Ammon's horn (tissue), 1 donor: ENCODE results near the gene LCE1C.
A peak's percentile ranks its signal among the peaks of the same experiment; 100 is the strongest.

ENCODE experiments used
- DNase-seq: peaks from one replicate; pipeline ENCODE4 v3.0.0-alpha.2; 2016; ENCODE audit warnings: low spot score

The LCE1C gene

GRCh38 chr1:152806576-152806975 lies at the start of gene LCE1C:
LCE1C (minus strand) TSS chr1:152806651; CDS start chr1:152805478, 1,173 bp downstream.
- DNase-seq, result no peak

GRCh38 chr1:152855661-152856060 lies 49.2 kb upstream of the LCE1C start:
- no peak for DNase-seq

- DNase-seq, result no peak
These were observed 36.1 kb upstream of the LCE1C start, which contains the start of gene LCE6A for GRCh38 chr1:152842556-152842955. LCE6A (plus strand) TSS chr1:152842856; CDS start chr1:152843521, 665 bp downstream.

GRCh38 chr1:152836870-152837269 lies 30.4 kb upstream of the LCE1C start:
- peak; percentile 6 for DNase-seq

GRCh38 chr1:152827173-152827572 lies 20.7 kb upstream of the LCE1C start, which contains the start of gene LCE1A:
LCE1A (plus strand) TSS chr1:152827473; CDS start chr1:152827473, 0 bp downstream.
- DNase-seq, result no peak

GRCh38 chr1:152824964-152825363 lies 18.5 kb upstream of the LCE1C start:
- DNase-seq, result no peak

- DNase-seq, result no peak
These were observed 16.8 kb upstream of the LCE1C start for GRCh38 chr1:152823294-152823693.

- no peak for DNase-seq
These were observed 10.9 kb upstream of the LCE1C start for GRCh38 chr1:152817309-152817708.

- DNase-seq, result no peak
These were observed 5.2 kb upstream of the LCE1C start, which contains the start of gene LCE1B for GRCh38 chr1:152811671-152812070. LCE1B (plus strand) TSS chr1:152811971; CDS start chr1:152812447, 476 bp downstream.

- DNase-seq, result no peak
These were observed 4.6 kb upstream of the LCE1C start for GRCh38 chr1:152811050-152811449.

- no peak for DNase-seq
These were observed 5.1 kb downstream of the LCE1C start for GRCh38 chr1:152801333-152801732.

GRCh38 chr1:152796421-152796820 lies 10.0 kb downstream of the LCE1C start, which contains the start of gene LCE1D:
LCE1D (plus strand) TSS chr1:152796721; CDS start chr1:152797795, 1,074 bp downstream.
- DNase-seq, result no peak

GRCh38 chr1:152795686-152796085 lies 10.8 kb downstream of the LCE1C start:
- DNase-seq, result no peak

GRCh38 chr1:152786077-152786476 lies 20.4 kb downstream of the LCE1C start, which contains the start of gene LCE1E:
LCE1E (plus strand) TSS chr1:152786257; CDS start chr1:152787300, 1,043 bp downstream.
- DNase-seq, result peak; percentile 0

GRCh38 chr1:152783095-152783494 lies 23.4 kb downstream of the LCE1C start:
- DNase-seq, result peak; percentile 0

GRCh38 chr1:152777510-152778137 lies 28.8 kb downstream of the LCE1C start:
- DNase-seq, result no peak

GRCh38 chr1:152776361-152776760 lies 30.1 kb downstream of the LCE1C start:
- DNase-seq, result no peak

GRCh38 chr1:152774875-152775274 lies 31.6 kb downstream of the LCE1C start, which contains the start of gene LCE1F:
LCE1F (plus strand) TSS chr1:152775140; CDS start chr1:152776372, 1,232 bp downstream.
- DNase-seq, result no peak

- DNase-seq, result no peak
These were observed 36.0 kb downstream of the LCE1C start for GRCh38 chr1:152770411-152770810.

- DNase-seq, result peak; percentile 0
These were observed 37.5 kb downstream of the LCE1C start for GRCh38 chr1:152768847-152769533.

GRCh38 chr1:152761609-152762213 lies 44.7 kb downstream of the LCE1C start:
- DNase-seq, result peak; percentile 59

GRCh38 chr1:152760551-152761190 lies 45.8 kb downstream of the LCE1C start:
- no peak for DNase-seq
